ENCODE data around the gene FBP1. TPM values are rescaled to one million over a fixed set of nuclear protein-coding genes. Genes with fewer than 3 reads are reported as not detected.

Gene FBP1
- total RNA-seq, 2 donors from 2014 or later = 28.5 to 39.9 TPM

- Histone ChIP-seq H3K4me1 (no peaks in the 10 kb centered on the region), H3K4me3 (no peak overlapping the region), H3K27ac (no peak overlapping the region), H3K27me3 (no peaks in the 10 kb centered on the region), H3K9me3 (no peaks in the 10 kb centered on the region), H3K36me3 (replicated peaks in 1 of 2; ENCODE audit: insufficient read depth in 1 of 2, low read depth in 2 of 2) (no peaks in the 10 kb centered on the region)
- TF ChIP-seq POLR2A (IDR thresholded peaks at IDR 0.05) = no peak
- TF ChIP-seq CTCF (IDR thresholded peaks at IDR 0.05) = no peak
- 69 to 81% methylated on average over 2 of the region's 2 CpGs for WGBS, 2 donors
- DNase-seq = no peak
- intact Hi-C loops (cut with DNase I) = no loop called here
- ATAC-seq = no peak
These were observed 41.3 kb upstream of the FBP1 start for GRCh38 chr9:94680621-94681020.

- H3K4me3 ChIP-seq = no peak overlapping the region
- H3K27ac ChIP-seq = no peak overlapping the region
- H3K36me3 ChIP-seq (replicated peaks in 1 of 2; ENCODE audit: insufficient read depth in 1 of 2, low read depth in 2 of 2) = no peaks in the 10 kb centered on the region
- TF ChIP-seq POLR2A (IDR thresholded peaks at IDR 0.05) (no peak), CTCF (IDR thresholded peaks at IDR 0.05) (no peak)
- H3K27me3 ChIP-seq = no peaks in the 10 kb centered on the region
- no peak for DNase-seq
- no peaks in the 10 kb centered on the region for H3K9me3 ChIP-seq
- 86 to 100% methylated on average over 1 of the region's 1 CpG for WGBS, 2 donors
- intact Hi-C loops (cut with DNase I) = no loop called here
- ATAC-seq = no peak
- H3K4me1 ChIP-seq = no peaks in the 10 kb centered on the region
These were observed 40.7 kb upstream of the FBP1 start for GRCh38 chr9:94680020-94680419.

- no peak overlapping the region for H3K4me3 ChIP-seq
- no peak for ATAC-seq
- no peaks in the 10 kb centered on the region for H3K4me1 ChIP-seq
- WGBS, 2 donors = 81 to 85% methylated on average over 8 of the region's 8 CpGs
- no peak for DNase-seq
- H3K27me3 ChIP-seq = no peaks in the 10 kb centered on the region
- H3K9me3 ChIP-seq = no peaks in the 10 kb centered on the region
- no peaks in the 10 kb centered on the region for H3K36me3 ChIP-seq (replicated peaks in 1 of 2; ENCODE audit: insufficient read depth in 1 of 2, low read depth in 2 of 2)
- intact Hi-C loops (cut with DNase I) = loop anchor here (10.0 kb wide), 1 partner anchor 455 kb away; no protein-coding TSS in a partner anchor
- no peak overlapping the region for H3K27ac ChIP-seq
- no peak for TF ChIP-seq POLR2A (IDR thresholded peaks at IDR 0.05)
- TF ChIP-seq CTCF (IDR thresholded peaks at IDR 0.05) = no peak
These were observed 40.3 kb upstream of the FBP1 start for GRCh38 chr9:94679587-94679986.

GRCh38 chr9:94677929-94678328 lies 38.6 kb upstream of the FBP1 start:
- H3K27me3 ChIP-seq = no peaks in the 10 kb centered on the region
- intact Hi-C loops (cut with DNase I) = loop anchor here (10.0 kb wide), 1 partner anchor 457 kb away; no protein-coding TSS in a partner anchor
- ATAC-seq = no peak
- DNase-seq = no peak
- H3K27ac ChIP-seq = no peak overlapping the region
- no peaks in the 10 kb centered on the region for H3K4me1 ChIP-seq
- H3K36me3 ChIP-seq (replicated peaks in 1 of 2; ENCODE audit: insufficient read depth in 1 of 2, low read depth in 2 of 2) = no peaks in the 10 kb centered on the region
- TF ChIP-seq POLR2A (IDR thresholded peaks at IDR 0.05) = no peak
- TF ChIP-seq CTCF (IDR thresholded peaks at IDR 0.05) = no peak
- H3K9me3 ChIP-seq = no peaks in the 10 kb centered on the region
- 68 to 78% methylated on average over 4 of the region's 4 CpGs for WGBS, 2 donors
- no peak overlapping the region for H3K4me3 ChIP-seq

- H3K27ac ChIP-seq = no peak overlapping the region
- ATAC-seq (no peak), DNase-seq (no peak)
- H3K27me3 ChIP-seq = no peaks in the 10 kb centered on the region
- intact Hi-C loops (cut with DNase I) = loop anchor here (10.0 kb wide), 1 partner anchor 458 kb away; no protein-coding TSS in a partner anchor
- H3K36me3 ChIP-seq (replicated peaks in 1 of 2; ENCODE audit: insufficient read depth in 1 of 2, low read depth in 2 of 2) = no peaks in the 10 kb centered on the region
- WGBS, 2 donors = 88 to 90% methylated on average over 8 to 9 of the region's 9 CpGs
- H3K4me3 ChIP-seq = no peak overlapping the region
- TF ChIP-seq POLR2A (IDR thresholded peaks at IDR 0.05) = no peak
- TF ChIP-seq CTCF (IDR thresholded peaks at IDR 0.05) = no peak
- H3K4me1 ChIP-seq = no peaks in the 10 kb centered on the region
- no peaks in the 10 kb centered on the region for H3K9me3 ChIP-seq
These were observed 37.3 kb upstream of the FBP1 start for GRCh38 chr9:94676446-94677131.

Data from body of pancreas (tissue), 4 donors.